Calu3 (cell line): ENCODE results near the gene CROT. TPM values are rescaled to one million over a fixed set of nuclear protein-coding genes. Genes with fewer than 3 reads are reported as not detected.

Source experiments
- BruUV-seq: library from RNA; stranded (reverse); fragments of 400-500 nt; replicated peaks from 2 replicates; lab custom pipeline; 2021; lab: Mats Ljungman, UMichigan
- CTCF ChIA-PET: fragments of 300-600 bp; sonication (Branson Sonifier 250); formaldehyde crosslinking; loops from one replicate; lab custom pipeline; 2022; ENCODE audit warnings: antibody characterized with exemption; lab: Charles Lee
- DNase-seq: peaks from one replicate; pipeline ENCODE4 v3.0.0; 2022
- H3K27ac Mint-ChIP-seq: one replicate; pipeline ENCODE4 v1.8.0; 2022; ENCODE audit warnings: mixed read lengths; ENCODE audit not compliant: unreplicated experiment
- H3K27me3 Mint-ChIP-seq: one replicate; pipeline ENCODE4 v1.8.0; 2022; ENCODE audit warnings: mixed read lengths; ENCODE audit not compliant: unreplicated experiment
- H3K36me3 Mint-ChIP-seq: one replicate; pipeline ENCODE4 v1.8.0; 2022; ENCODE audit warnings: mild to moderate bottlenecking, moderate library complexity, mixed read lengths; ENCODE audit not compliant: insufficient read depth, unreplicated experiment
- H3K4me1 Mint-ChIP-seq: one replicate; pipeline ENCODE4 v1.8.0; 2022; ENCODE audit warnings: mild to moderate bottlenecking, low read depth, mixed read lengths; ENCODE audit not compliant: unreplicated experiment
- H3K4me3 Mint-ChIP-seq: one replicate; pipeline ENCODE4 v1.8.0; 2022; ENCODE audit warnings: mild to moderate bottlenecking, low read depth, moderate library complexity, mixed read lengths; ENCODE audit not compliant: unreplicated experiment
- H3K9me3 Mint-ChIP-seq: one replicate; pipeline ENCODE4 v1.8.0; 2022; ENCODE audit warnings: low read depth, mixed read lengths; ENCODE audit not compliant: unreplicated experiment
- intact Hi-C: fragments of 100-400 bp; cut with micrococcal nuclease; formaldehyde crosslinking; loops from one replicate; pipeline ENCODE4 v1.10.0; 2022; ENCODE audit not compliant: unreplicated experiment
- total RNA-seq: library from RNA; stranded (reverse); gene quantifications from 2 replicates; pipeline ENCODE4 v1.2.3, GENCODE V29; 2022
- TF ChIP-seq, protein P1 (sequence below): fragments of 200-600 bp; IDR thresholded peaks from one replicate; pipeline ENCODE4 v1.8.0; 2022; ENCODE audit warnings: antibody characterized with exemption; ENCODE audit not compliant: unreplicated experiment

CROT gene
- total RNA-seq, 1 experiment from 2014 or later: 7.3 TPM

DNA sequence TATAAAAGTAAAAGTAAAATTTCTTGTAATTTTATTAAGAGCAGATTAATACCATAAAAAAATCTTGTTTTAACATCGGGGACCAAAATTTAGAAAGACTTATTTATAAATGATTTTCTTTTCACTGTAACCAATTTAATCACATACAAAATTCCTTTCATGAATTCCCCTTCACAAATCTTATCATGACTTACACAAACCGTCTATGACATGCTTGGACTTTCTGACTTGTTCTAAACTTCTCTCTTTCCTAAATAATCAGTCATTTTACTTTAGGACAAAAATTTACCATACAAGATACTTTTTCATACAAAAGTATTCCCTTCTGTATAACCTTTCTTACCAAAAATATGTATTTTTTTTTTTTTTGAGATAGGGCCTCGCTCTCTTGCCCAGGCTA, 9.3 kb downstream of the CROT start:
- Mint-ChIP-seq H3K4me1 (no peaks in the 10 kb centered on the region), H3K27me3 (no peaks in the 10 kb centered on the region), H3K4me3 (no peak overlapping the region), H3K36me3 (no peaks in the 10 kb centered on the region), H3K27ac (no peak overlapping the region), H3K9me3 (no peaks in the 10 kb centered on the region)
- intact Hi-C loops: no loop called here
- DNase-seq: no peak
- CTCF ChIA-PET: no interaction called here
- BruUV-seq: no TSS peak
- TF ChIP-seq, protein P1, sequence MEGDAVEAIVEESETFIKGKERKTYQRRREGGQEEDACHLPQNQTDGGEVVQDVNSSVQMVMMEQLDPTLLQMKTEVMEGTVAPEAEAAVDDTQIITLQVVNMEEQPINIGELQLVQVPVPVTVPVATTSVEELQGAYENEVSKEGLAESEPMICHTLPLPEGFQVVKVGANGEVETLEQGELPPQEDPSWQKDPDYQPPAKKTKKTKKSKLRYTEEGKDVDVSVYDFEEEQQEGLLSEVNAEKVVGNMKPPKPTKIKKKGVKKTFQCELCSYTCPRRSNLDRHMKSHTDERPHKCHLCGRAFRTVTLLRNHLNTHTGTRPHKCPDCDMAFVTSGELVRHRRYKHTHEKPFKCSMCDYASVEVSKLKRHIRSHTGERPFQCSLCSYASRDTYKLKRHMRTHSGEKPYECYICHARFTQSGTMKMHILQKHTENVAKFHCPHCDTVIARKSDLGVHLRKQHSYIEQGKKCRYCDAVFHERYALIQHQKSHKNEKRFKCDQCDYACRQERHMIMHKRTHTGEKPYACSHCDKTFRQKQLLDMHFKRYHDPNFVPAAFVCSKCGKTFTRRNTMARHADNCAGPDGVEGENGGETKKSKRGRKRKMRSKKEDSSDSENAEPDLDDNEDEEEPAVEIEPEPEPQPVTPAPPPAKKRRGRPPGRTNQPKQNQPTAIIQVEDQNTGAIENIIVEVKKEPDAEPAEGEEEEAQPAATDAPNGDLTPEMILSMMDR: no peak

DNA sequence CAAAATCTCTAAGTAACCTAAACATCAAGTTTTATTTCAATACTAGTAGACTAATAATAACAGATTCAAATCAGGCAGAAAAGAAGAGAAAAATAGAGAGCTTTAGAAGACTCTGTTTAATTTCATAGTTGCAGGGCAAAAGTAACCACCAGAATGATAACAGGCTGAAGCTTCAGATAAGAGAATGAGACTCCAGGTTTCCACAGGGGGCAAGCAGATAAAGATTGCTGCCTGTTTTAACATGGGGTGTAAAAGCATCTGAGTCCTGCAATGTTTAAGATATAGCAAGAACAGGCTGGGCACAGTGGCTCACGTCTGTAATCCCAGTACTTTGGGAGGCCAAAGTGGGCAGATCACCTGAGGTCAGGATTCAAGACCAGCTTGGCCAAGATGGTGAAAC, 11.0 kb downstream of the CROT start:
- no peak overlapping the region for H3K4me3 Mint-ChIP-seq
- H3K9me3 Mint-ChIP-seq: no peaks in the 10 kb centered on the region
- no peak for DNase-seq
- BruUV-seq: no TSS peak
- H3K4me1 Mint-ChIP-seq: no peaks in the 10 kb centered on the region
- H3K27ac Mint-ChIP-seq: no peak overlapping the region
- CTCF ChIA-PET: no interaction called here
- intact Hi-C loops: no loop called here
- H3K36me3 Mint-ChIP-seq: no peaks in the 10 kb centered on the region
- TF ChIP-seq, protein P1: no peak
- no peaks in the 10 kb centered on the region for H3K27me3 Mint-ChIP-seq

DNA sequence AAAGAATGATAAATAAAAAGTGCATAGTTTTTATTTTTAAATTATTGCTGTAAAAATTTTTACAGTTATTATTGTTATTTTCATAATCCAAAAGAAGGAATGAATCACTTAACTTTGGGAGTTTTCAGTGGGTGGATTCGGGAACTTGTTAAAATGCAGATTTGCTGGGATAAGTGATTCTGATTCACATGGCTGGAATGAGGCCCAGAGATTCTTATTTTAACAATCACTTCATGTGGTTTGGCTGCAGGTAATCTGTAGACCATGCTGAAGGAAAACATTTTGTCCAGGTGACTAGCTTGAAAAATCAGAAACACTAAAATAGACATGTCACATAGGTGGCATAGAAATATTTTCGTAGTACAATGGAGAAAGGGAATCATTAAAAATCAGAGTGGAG, 13.9 kb downstream of the CROT start:
- CTCF ChIA-PET: no interaction called here
- Mint-ChIP-seq H3K27ac (no peak overlapping the region), H3K9me3 (no peaks in the 10 kb centered on the region), H3K27me3 (no peaks in the 10 kb centered on the region), H3K36me3 (no peaks in the 10 kb centered on the region), H3K4me1 (no peaks in the 10 kb centered on the region), H3K4me3 (no peak overlapping the region)
- no peak for DNase-seq
- TF ChIP-seq, protein P1: no peak
- intact Hi-C loops: no loop called here
- no TSS peak for BruUV-seq

DNA sequence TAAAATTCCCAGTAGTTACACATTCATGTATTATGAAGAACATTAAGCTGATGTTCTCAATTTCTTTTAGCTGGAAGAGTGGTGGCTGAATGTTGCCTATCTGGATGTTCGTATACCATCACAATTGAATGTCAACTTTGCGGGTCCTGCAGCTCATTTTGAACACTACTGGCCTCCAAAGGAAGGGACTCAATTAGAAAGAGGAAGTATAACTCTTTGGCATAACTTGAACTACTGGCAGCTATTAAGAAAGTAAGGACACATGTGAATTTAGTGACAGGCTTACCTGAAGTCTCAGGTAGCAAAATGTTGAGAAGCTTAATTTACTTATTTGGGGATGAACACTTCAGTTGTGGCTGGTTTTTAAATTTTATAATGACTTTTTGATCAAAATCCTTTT, 15.9 kb downstream of the CROT start:
- H3K4me3 Mint-ChIP-seq: no peak overlapping the region
- no TSS peak for BruUV-seq
- CTCF ChIA-PET: no interaction called here
- TF ChIP-seq, protein P1: no peak
- H3K9me3 Mint-ChIP-seq: no peaks in the 10 kb centered on the region
- intact Hi-C loops: no loop called here
- H3K4me1 Mint-ChIP-seq: no peaks in the 10 kb centered on the region
- H3K27me3 Mint-ChIP-seq: no peaks in the 10 kb centered on the region
- DNase-seq: no peak
- H3K27ac Mint-ChIP-seq: no peak overlapping the region
- no peaks in the 10 kb centered on the region for H3K36me3 Mint-ChIP-seq
